ENCODE results near the gene KLHL40.

KLHL40 gene

DNA sequence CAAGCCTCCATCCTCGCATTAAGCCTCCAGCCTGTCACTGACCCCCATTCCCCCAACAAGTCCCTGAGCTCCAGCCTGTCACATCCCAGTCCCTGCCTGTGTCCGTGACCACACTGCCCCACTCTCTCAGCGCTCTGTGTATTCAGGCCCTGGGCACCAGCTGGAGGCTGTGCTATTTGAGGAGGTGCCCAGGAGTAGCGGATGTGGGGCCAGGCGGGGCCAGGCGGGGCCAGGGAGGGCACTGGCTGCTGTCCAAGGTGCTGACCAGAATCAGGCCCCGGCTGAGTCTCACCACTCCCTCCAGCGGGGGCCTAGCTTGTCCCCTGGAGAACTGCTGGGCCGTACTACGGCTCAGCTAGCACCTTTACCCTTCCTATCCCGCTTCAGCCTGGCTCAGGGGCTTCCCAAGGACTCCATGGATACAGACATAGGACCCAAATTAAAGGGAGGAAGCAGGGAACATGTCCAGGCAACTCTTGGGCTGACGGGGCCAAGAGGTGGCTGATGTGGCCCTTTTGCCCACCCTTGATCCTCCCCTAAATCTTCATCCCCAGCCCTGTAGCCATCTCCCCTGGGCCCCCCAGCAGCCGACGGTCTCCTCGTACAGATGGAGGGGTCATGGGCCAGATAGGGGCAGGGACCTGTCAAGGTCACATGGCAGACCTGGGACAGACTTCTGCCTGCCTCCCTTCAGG is 16.2 kb downstream of the KLHL40 start:
- in situ Hi-C loops (cut with MboI; ENCODE audit: low sequenced_read_pairs), result no loop called here

DNA sequence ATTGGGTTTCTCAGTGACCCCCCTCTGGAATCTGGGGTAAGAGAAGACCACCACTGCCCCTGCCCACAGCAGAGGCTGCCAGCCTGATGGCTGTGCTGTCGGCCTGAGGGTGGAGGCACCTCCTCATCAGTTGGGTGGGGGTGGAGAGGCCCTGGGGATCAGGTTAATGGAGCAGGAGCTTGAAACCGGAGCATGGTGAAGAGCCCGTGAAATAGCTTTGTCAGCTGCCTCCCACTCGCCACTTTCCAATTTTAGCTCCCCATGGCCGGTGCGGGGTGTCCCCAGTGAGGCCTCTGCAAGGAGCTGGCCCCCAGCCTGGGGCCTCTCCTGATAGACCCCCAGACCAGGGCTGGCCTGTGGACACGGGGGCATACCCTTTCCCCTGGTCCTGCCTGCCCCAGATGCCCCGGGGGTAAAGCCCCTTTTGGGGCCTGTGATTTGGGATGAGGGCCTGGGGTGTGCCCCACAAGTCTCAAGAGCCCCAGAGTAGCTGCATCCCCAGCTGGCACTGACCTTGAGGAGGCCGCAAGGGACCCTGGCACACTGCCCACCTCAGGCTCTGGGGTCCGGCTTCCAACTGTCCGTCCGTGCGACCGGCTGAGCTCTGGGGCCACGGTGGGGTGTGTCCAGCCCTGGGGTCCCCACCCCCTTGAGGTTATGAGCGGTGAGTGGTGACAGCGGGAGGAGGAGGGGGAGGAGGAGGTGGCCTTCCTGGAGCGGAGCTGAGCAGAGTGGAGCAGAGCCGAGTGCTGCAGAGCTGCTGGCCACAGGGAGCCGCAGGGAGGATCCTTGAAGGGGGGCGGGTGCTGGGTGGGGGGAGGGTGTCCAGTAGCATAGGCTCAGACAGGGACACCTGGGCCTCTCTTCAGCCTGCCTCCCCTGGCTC is 17.0 kb downstream of the KLHL40 start, which contains the start of gene HHATL:
Gene HHATL, minus strand, starts transcription at position 733 of the 886 bp plus-strand sequence. CDS start 1,972 bp downstream, outside the sequence.
- in situ Hi-C loops (cut with MboI; ENCODE audit: low sequenced_read_pairs), result no loop called here

- in situ Hi-C loops (cut with MboI; ENCODE audit: low sequenced_read_pairs), result no loop called here
Measured at GRCh38 chr3:42702982-42703694, 17.8 kb downstream of the KLHL40 start.

DNA sequence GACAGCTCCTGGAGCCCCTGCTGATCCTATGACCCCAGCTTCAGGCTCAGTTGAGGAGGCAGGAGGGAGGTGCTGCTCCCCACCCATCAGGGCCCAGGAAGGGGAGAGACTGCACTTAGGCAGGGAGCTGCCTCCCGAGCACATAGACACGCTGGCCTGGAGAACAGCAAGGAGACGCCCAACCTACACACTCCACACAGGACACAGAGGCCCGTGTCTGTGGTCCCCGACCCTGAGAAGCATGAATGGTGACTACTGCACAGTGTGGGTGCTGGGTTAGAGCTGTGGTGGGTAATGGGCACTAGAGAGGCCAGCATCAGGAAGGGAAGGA is 18.3 kb downstream of the KLHL40 start:
- in situ Hi-C loops (cut with MboI; ENCODE audit: low sequenced_read_pairs), result no loop called here

DNA sequence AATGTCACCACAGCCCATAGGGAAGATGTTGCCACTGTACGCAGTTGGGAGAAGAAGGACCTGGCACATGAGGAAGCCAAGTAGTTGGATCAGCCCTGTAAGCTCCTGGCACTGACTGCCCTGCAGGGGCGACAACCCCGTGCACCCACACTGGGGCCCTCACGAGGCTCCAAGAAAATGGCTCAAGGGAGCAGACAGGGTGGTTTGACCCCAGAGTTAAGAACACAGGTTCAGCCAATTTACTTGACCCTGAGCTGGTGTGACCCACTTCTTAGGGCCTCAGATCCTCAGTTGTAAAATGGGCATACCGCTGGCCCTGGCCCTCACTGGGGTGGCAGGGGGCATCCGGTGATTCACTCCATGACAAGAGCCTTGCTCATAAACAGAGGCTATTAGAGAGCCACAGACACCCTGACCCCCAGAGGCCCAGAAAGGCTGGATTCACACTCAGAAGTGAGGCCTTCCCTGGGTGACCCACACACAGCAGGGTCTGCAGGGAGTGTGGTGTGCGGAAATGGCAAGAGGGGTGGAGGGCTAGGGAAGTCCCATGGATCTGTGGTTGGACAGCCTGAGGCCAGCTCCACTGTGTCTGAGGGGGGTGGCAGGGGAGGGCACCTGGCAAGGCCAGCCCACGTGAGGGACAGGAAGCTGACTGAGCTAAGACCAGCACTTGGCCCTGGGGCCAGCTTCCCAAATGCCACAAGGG is 19.0 kb downstream of the KLHL40 start:
- in situ Hi-C loops (cut with MboI; ENCODE audit: low sequenced_read_pairs), result no loop called here

- in situ Hi-C loops (cut with MboI; ENCODE audit: low sequenced_read_pairs), result no loop called here
Measured at GRCh38 chr3:42705058-42705767, 19.9 kb downstream of the KLHL40 start.

GRCh38 chr3:42705962-42706585 is 20.7 kb downstream of the KLHL40 start:
- in situ Hi-C loops (cut with MboI; ENCODE audit: low sequenced_read_pairs), result no loop called here

- in situ Hi-C loops (cut with MboI; ENCODE audit: low sequenced_read_pairs), result no loop called here
Measured at GRCh38 chr3:42706721-42707619, 21.6 kb downstream of the KLHL40 start.

GRCh38 chr3:42707620-42708355 is 22.5 kb downstream of the KLHL40 start:
- in situ Hi-C loops (cut with MboI; ENCODE audit: low sequenced_read_pairs), result no loop called here

DNA sequence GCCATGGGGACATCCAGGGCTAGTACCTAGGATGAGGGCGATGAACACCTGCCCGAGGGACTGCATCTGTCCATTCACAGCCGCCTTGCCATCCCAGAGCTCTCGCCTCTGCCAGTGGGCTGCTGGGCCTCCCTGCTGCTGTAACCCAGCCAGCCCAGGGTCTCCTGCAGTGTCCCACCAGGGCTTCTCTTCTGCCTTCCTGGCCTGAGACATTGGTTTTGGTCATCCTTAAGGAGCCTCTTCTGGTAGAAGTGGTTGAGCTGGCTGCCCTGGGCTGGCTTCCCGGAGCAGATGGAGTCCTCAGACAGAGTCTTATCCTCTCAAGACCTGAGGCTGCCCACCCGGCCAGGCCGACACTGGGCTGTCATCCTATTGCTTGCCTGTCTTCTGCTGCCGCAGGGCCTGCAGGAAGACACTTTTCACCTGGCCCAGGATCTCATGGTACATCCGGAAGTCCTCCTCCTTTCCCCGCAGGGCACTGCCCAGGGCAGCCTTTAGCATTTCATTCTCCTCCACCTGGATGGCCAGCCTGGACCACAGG is 23.3 kb downstream of the KLHL40 start:
- in situ Hi-C loops (cut with MboI; ENCODE audit: low sequenced_read_pairs), result no loop called here

DNA sequence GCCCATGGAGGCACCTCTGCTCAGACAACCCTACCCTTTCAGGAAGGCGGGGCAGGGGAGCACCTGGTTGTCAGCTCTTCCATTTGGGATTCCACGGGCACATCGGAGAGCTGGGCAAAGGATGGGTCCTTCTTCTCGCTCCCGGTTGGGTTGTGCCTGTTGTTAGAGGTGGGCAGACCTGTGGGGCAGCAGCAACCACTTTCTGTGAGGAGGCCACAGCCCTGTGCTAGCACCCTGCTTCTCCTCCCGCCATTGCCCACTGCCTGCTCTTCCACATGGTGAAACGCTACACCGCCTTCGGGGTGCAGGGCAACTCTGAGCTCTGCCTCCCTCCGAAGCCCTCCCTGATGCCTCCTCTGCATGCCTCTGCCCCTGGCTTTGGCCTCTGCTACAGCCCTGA is 24.3 kb downstream of the KLHL40 start:
- in situ Hi-C loops (cut with MboI; ENCODE audit: low sequenced_read_pairs), result no loop called here

DNA sequence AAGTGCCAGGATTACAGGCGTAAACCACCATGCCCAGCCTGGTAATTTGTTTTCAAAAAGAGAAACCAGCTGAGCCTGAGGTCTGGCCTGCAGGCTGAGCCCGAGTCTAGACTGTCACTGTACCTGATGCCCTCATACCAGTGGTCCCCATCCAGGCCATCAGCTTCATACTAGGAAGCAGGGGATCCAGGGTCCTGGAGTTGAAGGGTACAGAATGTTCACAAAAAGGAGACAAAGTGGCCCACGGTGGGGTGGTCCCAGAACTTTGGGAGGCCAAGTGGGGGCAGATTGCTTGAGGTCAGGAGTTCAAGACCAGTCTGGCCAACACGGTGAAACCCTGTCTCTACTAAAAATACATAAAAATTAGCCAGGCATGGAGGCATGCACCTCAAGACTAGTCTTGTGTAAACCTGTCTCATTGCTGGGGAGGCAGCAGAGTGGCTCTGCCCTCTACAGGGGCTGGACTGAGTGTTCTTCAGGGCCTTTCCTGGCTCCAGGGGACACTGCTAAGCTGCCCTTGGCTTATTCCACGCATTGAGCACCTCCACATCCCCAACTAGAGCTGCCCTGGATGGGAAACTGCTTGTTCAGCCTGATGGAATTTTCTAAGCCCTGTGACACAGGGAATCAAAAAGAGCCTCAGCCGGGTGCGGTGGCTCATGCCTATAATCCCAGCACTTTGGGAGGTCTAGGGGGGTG is 25.1 kb downstream of the KLHL40 start:
- in situ Hi-C loops (cut with MboI; ENCODE audit: low sequenced_read_pairs), result no loop called here

- in situ Hi-C loops (cut with MboI; ENCODE audit: low sequenced_read_pairs), result no loop called here
Measured at GRCh38 chr3:42711491-42712343, 26.4 kb downstream of the KLHL40 start.

- in situ Hi-C loops (cut with MboI; ENCODE audit: low sequenced_read_pairs), result no loop called here
Measured at GRCh38 chr3:42712344-42712648, 27.0 kb downstream of the KLHL40 start.

- in situ Hi-C loops (cut with MboI; ENCODE audit: low sequenced_read_pairs), result no loop called here
Measured at GRCh38 chr3:42712688-42713372, 27.5 kb downstream of the KLHL40 start.

DNA sequence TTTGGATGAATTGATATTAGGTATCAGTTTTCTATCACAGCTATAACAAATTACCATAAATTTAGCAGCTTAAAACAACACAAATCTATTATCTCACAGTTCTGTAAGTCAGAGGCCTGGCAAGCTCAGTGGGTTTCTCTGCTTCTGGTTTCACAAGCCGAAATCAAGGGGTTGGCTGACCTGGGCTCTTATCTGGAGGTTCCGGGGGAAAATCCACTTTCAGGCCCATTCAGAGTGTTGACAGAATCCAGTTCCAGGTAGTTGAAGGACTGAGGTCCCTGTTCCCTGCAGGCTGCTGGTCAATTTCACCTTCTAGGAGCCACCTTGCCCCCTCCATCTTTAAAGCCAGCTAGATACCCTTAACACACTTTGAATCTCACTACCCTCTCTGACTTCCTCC is 28.4 kb downstream of the KLHL40 start:
- in situ Hi-C loops (cut with MboI; ENCODE audit: low sequenced_read_pairs), result no loop called here

Measured in hTERT RPE-1 (cell line).